WTC11 (cell line): ENCODE results near the gene RAB40B.

Experiments
- CREB1 ChIP-seq: sonication (generic); formaldehyde crosslinking; IDR thresholded peaks from 2 replicates; pipeline ENCODE4 v1.8.0; 2023; ENCODE audit warnings: mild to moderate bottlenecking, missing genetic modification reagents
- ELF4 ChIP-seq: sonication (generic); formaldehyde crosslinking; IDR thresholded peaks from 2 replicates; pipeline ENCODE4 v1.8.1; 2022; ENCODE audit warnings: low read depth, mild to moderate bottlenecking, moderate library complexity, missing genetic modification reagents
- JUN ChIP-seq: sonication (generic); formaldehyde crosslinking; IDR thresholded peaks from 2 replicates; pipeline ENCODE4 v1.8.0; 2023; ENCODE audit warnings: mild to moderate bottlenecking, missing genetic modification reagents
- RORB ChIP-seq: fragments of 250-450 bp; sonication (Bioruptor Pico); IDR thresholded peaks from 2 replicates; pipeline ENCODE4 v1.9.0; 2021; ENCODE audit warnings: mild to moderate bottlenecking
- ZNF263 ChIP-seq: sonication (generic); formaldehyde crosslinking; IDR thresholded peaks from 2 replicates; pipeline ENCODE4 v1.8.1; 2022; ENCODE audit warnings: low read depth, mild to moderate bottlenecking, moderate library complexity, missing genetic modification reagents
- ZNF671 ChIP-seq: fragments of 250-450 bp; sonication (Bioruptor Pico); IDR thresholded peaks from 2 replicates; pipeline ENCODE4 v1.8.0; 2021; ENCODE audit warnings: mild to moderate bottlenecking
- TF ChIP-seq, protein P1 (sequence below): fragments of 200-600 bp; IDR thresholded peaks from 2 replicates; pipeline ENCODE4 v1.8.0; 2022; ENCODE audit warnings: antibody characterized with exemption
- TF ChIP-seq, protein P2 (sequence below): sonication (generic); formaldehyde crosslinking; IDR thresholded peaks from 2 replicates; pipeline ENCODE4 v1.8.1; 2022; ENCODE audit warnings: low read depth, mild to moderate bottlenecking, moderate library complexity, missing genetic modification reagents, borderline replicate concordance
- TF ChIP-seq, protein P3 (sequence below): sonication (generic); formaldehyde crosslinking; IDR thresholded peaks from 2 replicates; pipeline ENCODE4 v1.8.1; 2023; ENCODE audit warnings: mild to moderate bottlenecking, missing genetic modification reagents, moderate library complexity
- TF ChIP-seq, protein P4 (sequence below): sonication (generic); formaldehyde crosslinking; conservative IDR thresholded peaks from 2 replicates; pipeline ENCODE4 v1.8.1; 2023; ENCODE audit warnings: mild to moderate bottlenecking, low read depth, missing genetic modification reagents, moderate library complexity
- TF ChIP-seq, protein P5 (sequence below): fragments of 250-450 bp; sonication (Bioruptor Pico); IDR thresholded peaks from 2 replicates; pipeline ENCODE4 v2.1.2; 2022; ENCODE audit warnings: mild to moderate bottlenecking, moderate library complexity
- TF ChIP-seq, protein P6 (sequence below): sonication (generic); formaldehyde crosslinking; IDR thresholded peaks from 2 replicates; pipeline ENCODE4 v1.8.1; 2023; ENCODE audit warnings: mild to moderate bottlenecking, missing genetic modification reagents
- TF ChIP-seq, protein P7 (sequence below): fragments of 250-450 bp; sonication (Bioruptor Pico); IDR thresholded peaks from 2 replicates; pipeline ENCODE4 v1.9.0; 2021; ENCODE audit warnings: mild to moderate bottlenecking
- TF ChIP-seq, protein P8 (sequence below): sonication (generic); formaldehyde crosslinking; IDR thresholded peaks from 2 replicates; pipeline ENCODE4 v1.8.0; 2022; ENCODE audit warnings: mild to moderate bottlenecking, missing genetic modification reagents

DNA sequence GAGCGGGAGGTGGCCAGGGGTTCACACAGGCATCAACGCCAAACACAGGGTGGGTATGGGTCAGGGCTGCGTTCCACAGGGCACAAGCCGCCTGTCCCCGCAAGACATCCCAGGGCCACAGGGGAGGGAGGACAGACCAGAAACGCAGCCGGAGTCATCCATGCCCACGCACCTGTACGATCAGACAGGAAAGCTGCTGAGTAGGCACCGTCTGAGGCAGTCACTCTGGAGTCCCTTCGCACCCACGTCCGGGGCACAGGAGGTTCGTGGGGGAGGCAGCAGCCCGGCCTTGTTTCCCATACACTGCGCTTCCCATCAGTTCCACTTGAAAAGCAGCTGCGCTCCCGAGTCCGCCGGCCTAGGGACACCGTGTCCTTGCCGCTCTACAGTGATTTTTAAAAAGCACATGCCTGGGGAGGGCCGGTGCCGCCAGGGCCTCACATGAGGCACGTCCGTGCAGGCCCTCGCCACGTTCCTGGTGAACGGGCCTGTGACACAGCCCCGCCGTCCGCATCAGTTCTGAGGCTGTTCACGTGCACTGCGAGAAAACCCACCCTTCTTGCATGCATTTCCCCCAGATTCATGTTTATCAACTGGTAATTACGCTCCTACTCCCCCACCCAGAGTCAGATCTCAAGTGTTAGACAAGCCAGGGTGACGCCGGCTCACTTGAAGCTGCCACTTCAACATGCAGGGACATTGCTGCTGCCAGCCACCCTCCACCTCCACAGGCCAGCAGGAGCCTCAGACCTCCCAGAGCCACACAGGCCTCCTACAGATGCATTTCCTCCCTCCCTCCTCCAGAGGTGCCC is 85.0 kb downstream of the RAB40B start:
- TF ChIP-seq, protein P1, sequence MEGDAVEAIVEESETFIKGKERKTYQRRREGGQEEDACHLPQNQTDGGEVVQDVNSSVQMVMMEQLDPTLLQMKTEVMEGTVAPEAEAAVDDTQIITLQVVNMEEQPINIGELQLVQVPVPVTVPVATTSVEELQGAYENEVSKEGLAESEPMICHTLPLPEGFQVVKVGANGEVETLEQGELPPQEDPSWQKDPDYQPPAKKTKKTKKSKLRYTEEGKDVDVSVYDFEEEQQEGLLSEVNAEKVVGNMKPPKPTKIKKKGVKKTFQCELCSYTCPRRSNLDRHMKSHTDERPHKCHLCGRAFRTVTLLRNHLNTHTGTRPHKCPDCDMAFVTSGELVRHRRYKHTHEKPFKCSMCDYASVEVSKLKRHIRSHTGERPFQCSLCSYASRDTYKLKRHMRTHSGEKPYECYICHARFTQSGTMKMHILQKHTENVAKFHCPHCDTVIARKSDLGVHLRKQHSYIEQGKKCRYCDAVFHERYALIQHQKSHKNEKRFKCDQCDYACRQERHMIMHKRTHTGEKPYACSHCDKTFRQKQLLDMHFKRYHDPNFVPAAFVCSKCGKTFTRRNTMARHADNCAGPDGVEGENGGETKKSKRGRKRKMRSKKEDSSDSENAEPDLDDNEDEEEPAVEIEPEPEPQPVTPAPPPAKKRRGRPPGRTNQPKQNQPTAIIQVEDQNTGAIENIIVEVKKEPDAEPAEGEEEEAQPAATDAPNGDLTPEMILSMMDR, result no peak
- TF ChIP-seq, protein P2, sequence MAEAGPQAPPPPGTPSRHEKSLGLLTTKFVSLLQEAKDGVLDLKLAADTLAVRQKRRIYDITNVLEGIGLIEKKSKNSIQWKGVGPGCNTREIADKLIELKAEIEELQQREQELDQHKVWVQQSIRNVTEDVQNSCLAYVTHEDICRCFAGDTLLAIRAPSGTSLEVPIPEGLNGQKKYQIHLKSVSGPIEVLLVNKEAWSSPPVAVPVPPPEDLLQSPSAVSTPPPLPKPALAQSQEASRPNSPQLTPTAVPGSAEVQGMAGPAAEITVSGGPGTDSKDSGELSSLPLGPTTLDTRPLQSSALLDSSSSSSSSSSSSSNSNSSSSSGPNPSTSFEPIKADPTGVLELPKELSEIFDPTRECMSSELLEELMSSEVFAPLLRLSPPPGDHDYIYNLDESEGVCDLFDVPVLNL (CRISPR knock-in tag), result no peak
- TF ChIP-seq, protein P3, sequence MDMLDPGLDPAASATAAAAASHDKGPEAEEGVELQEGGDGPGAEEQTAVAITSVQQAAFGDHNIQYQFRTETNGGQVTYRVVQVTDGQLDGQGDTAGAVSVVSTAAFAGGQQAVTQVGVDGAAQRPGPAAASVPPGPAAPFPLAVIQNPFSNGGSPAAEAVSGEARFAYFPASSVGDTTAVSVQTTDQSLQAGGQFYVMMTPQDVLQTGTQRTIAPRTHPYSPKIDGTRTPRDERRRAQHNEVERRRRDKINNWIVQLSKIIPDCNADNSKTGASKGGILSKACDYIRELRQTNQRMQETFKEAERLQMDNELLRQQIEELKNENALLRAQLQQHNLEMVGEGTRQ (CRISPR knock-in tag), result no peak
- TF ChIP-seq CREB1 (CRISPR knock-in tag) (no peak), JUN (CRISPR knock-in tag) (no peak), RORB (CRISPR knock-in tag) (no peak), ELF4 (no peak), ZNF671 (CRISPR knock-in tag) (no peak), ZNF263 (CRISPR knock-in tag) (no peak)
- TF ChIP-seq, protein P4, sequence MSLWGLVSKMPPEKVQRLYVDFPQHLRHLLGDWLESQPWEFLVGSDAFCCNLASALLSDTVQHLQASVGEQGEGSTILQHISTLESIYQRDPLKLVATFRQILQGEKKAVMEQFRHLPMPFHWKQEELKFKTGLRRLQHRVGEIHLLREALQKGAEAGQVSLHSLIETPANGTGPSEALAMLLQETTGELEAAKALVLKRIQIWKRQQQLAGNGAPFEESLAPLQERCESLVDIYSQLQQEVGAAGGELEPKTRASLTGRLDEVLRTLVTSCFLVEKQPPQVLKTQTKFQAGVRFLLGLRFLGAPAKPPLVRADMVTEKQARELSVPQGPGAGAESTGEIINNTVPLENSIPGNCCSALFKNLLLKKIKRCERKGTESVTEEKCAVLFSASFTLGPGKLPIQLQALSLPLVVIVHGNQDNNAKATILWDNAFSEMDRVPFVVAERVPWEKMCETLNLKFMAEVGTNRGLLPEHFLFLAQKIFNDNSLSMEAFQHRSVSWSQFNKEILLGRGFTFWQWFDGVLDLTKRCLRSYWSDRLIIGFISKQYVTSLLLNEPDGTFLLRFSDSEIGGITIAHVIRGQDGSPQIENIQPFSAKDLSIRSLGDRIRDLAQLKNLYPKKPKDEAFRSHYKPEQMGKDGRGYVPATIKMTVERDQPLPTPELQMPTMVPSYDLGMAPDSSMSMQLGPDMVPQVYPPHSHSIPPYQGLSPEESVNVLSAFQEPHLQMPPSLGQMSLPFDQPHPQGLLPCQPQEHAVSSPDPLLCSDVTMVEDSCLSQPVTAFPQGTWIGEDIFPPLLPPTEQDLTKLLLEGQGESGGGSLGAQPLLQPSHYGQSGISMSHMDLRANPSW (CRISPR knock-in tag), result no peak
- TF ChIP-seq, protein P5, sequence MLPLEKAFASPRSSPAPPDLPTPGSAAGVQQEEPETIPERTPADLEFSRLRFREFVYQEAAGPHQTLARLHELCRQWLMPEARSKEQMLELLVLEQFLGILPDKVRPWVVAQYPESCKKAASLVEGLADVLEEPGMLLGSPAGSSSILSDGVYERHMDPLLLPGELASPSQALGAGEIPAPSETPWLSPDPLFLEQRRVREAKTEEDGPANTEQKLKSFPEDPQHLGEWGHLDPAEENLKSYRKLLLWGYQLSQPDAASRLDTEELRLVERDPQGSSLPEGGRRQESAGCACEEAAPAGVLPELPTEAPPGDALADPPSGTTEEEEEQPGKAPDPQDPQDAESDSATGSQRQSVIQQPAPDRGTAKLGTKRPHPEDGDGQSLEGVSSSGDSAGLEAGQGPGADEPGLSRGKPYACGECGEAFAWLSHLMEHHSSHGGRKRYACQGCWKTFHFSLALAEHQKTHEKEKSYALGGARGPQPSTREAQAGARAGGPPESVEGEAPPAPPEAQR, result no peak
- TF ChIP-seq, protein P6, sequence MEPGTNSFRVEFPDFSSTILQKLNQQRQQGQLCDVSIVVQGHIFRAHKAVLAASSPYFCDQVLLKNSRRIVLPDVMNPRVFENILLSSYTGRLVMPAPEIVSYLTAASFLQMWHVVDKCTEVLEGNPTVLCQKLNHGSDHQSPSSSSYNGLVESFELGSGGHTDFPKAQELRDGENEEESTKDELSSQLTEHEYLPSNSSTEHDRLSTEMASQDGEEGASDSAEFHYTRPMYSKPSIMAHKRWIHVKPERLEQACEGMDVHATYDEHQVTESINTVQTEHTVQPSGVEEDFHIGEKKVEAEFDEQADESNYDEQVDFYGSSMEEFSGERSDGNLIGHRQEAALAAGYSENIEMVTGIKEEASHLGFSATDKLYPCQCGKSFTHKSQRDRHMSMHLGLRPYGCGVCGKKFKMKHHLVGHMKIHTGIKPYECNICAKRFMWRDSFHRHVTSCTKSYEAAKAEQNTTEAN (CRISPR knock-in tag), result no peak
- TF ChIP-seq, protein P7, sequence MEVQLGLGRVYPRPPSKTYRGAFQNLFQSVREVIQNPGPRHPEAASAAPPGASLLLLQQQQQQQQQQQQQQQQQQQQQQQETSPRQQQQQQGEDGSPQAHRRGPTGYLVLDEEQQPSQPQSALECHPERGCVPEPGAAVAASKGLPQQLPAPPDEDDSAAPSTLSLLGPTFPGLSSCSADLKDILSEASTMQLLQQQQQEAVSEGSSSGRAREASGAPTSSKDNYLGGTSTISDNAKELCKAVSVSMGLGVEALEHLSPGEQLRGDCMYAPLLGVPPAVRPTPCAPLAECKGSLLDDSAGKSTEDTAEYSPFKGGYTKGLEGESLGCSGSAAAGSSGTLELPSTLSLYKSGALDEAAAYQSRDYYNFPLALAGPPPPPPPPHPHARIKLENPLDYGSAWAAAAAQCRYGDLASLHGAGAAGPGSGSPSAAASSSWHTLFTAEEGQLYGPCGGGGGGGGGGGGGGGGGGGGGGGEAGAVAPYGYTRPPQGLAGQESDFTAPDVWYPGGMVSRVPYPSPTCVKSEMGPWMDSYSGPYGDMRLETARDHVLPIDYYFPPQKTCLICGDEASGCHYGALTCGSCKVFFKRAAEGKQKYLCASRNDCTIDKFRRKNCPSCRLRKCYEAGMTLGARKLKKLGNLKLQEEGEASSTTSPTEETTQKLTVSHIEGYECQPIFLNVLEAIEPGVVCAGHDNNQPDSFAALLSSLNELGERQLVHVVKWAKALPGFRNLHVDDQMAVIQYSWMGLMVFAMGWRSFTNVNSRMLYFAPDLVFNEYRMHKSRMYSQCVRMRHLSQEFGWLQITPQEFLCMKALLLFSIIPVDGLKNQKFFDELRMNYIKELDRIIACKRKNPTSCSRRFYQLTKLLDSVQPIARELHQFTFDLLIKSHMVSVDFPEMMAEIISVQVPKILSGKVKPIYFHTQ (CRISPR knock-in tag), result no peak
- TF ChIP-seq, protein P8, sequence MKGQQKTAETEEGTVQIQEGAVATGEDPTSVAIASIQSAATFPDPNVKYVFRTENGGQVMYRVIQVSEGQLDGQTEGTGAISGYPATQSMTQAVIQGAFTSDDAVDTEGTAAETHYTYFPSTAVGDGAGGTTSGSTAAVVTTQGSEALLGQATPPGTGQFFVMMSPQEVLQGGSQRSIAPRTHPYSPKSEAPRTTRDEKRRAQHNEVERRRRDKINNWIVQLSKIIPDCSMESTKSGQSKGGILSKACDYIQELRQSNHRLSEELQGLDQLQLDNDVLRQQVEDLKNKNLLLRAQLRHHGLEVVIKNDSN, result no peak
